GM12891 (cell line): ENCODE data around the gene MACROH2A1.

Experiments
- PAX5 ChIP-seq: IDR thresholded peaks from 2 replicates; pipeline ENCODE4 v1.6.1; 2011; ENCODE audit warnings: low read length, moderate library complexity, mild to moderate bottlenecking; ENCODE audit not compliant: insufficient read depth, severe bottlenecking
- POLR2A ChIP-seq: IDR thresholded peaks from 2 replicates; pipeline ENCODE4 v1.6.1; 2011; ENCODE audit warnings: low read depth, low read length, control low read depth
- POLR2AphosphoS5 ChIP-seq: IDR thresholded peaks from 2 replicates; pipeline ENCODE4 v1.6.1; 2011; ENCODE audit warnings: low read depth, low read length, control low read depth
- POU2F2 ChIP-seq: IDR thresholded peaks from 2 replicates; pipeline ENCODE4 v1.6.1; 2011; ENCODE audit warnings: low read depth, mild to moderate bottlenecking, control low read depth, low read length, moderate library complexity
- SPI1 ChIP-seq: IDR thresholded peaks from 2 replicates; pipeline ENCODE4 v1.6.1; 2011; ENCODE audit warnings: low read depth, low read length, control low read depth
- TAF1 ChIP-seq: IDR thresholded peaks from 2 replicates; pipeline ENCODE4 v1.6.1; 2011; ENCODE audit warnings: low read depth, low read length, control low read depth

DNA sequence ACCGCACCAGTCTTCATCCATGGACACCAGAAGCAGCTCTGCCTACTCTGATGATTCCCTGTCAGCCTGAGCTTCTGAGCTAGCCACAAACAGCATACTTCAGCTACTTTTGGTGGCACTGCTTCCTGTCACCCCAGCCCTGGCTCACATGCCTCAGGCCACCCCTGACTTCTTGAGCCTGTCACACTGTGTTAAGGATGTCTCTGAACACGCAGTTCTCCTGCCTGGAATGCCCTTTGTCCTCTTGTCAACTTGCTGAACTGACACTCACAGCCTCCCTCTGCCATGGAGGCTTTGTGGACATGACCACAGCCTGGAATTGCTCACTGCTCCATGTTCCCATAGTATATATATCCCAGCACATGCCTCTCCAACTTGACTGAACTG is 7.2 kb downstream of the MACROH2A1 start:
- no peak for TF ChIP-seq POLR2AphosphoS5
- TF ChIP-seq POLR2A = no peak
- no peak for TF ChIP-seq TAF1
- no peak for TF ChIP-seq SPI1
- no peak for TF ChIP-seq POU2F2
- TF ChIP-seq PAX5 = no peak
